A549 (cell line): ENCODE data around the gene GUCY1A2. TPM values are rescaled to one million over a fixed set of nuclear protein-coding genes. Genes with fewer than 3 reads are reported as not detected.

Experiments
- ATAC-seq, 2 experiments: fragments of 200-7000 bp in 1 of 2; fragments of >200 bp in 1 of 2; cut with Nextera tagmentation in 1 of 2; cut with Tn5 transposase in 1 of 2; 3 replicates each; pipeline versions ENCODE4 v1.8.0 to v1.9.1; 2018 to 2020; ENCODE audit warnings: mild to moderate bottlenecking in 1 of 2, moderate library complexity in 1 of 2
- CTCF ChIA-PET: fragments of 300-600 bp; sonication (Branson Sonifier 250); formaldehyde crosslinking; extraction: SDS; loops from one replicate; lab custom pipeline; 2021; ENCODE audit warnings: antibody characterized with exemption, inconsistent platforms; lab: Yijun Ruan, JAX
- POLR2A ChIA-PET: fragments of 350-600 bp; formaldehyde crosslinking; extraction: SDS; loops from one replicate; lab custom pipeline; 2021; ENCODE audit warnings: antibody characterized with exemption, inconsistent platforms; lab: Yijun Ruan, JAX
- DNase-seq, 2 experiments: peaks; one replicate each; pipeline versions ENCODE4 v3.0.0 to v3.0.0-alpha.2; 2011 to 2016; ENCODE audit warnings: low read depth in 1 of 2, low spot score in 1 of 2
- FAIRE-seq: peaks from 2 replicates; lab custom pipeline; 2011; peaks lifted over from hg19 to GRCh38; lab: Jason Lieb, UNC
- H3K27ac ChIP-seq, 2 experiments: fragments of >200 bp; sonication (Bioruptor Twin); formaldehyde crosslinking; 3 replicates each; pipeline ENCODE4 v1.5.1; 2016 to 2017
- H3K4me1 ChIP-seq: fragments of >200 bp; sonication (Bioruptor Twin); formaldehyde crosslinking; 3 replicates; pipeline ENCODE4 v1.6.1; 2016
- H3K4me2 ChIP-seq: fragments of >200 bp; sonication (Bioruptor Twin); formaldehyde crosslinking; 3 replicates; pipeline ENCODE4 v1.6.1; 2016
- H3K4me3 ChIP-seq: fragments of >200 bp; sonication (Bioruptor Twin); formaldehyde crosslinking; 3 replicates; pipeline ENCODE4 v1.5.1; 2016
- H3K9me3 ChIP-seq: fragments of >200 bp; sonication (Bioruptor Twin); formaldehyde crosslinking; 3 replicates; pipeline ENCODE4 v1.6.1; 2016
- CBX8 ChIP-seq: fragments of 200-600 bp; sonication (generic); IDR thresholded peaks from 2 replicates; pipeline ENCODE4 v1.6.1; 2016
- EHF ChIP-seq: fragments of 250-450 bp; sonication (Bioruptor Pico); IDR thresholded peaks from 2 replicates; pipeline ENCODE4 v1.5.0; 2020; ENCODE audit warnings: mild to moderate bottlenecking
- EHMT2 ChIP-seq: fragments of 200-600 bp; sonication (generic); IDR thresholded peaks from 2 replicates; pipeline ENCODE4 v1.6.1; 2016; ENCODE audit warnings: antibody characterized with exemption, low read depth, mild to moderate bottlenecking, moderate library complexity
- EP300 ChIP-seq, 2 experiments: fragments of >200 bp; sonication (Bioruptor Twin); formaldehyde crosslinking; IDR thresholded peaks; 2 replicates in 1 of 2; 3 replicates in 1 of 2; pipeline ENCODE4 v1.6.1; 2016 to 2017
- FOSL2 ChIP-seq, 2 experiments: fragments of 450-650 bp in 1 of 2; fragments of >200 bp in 1 of 2; sonication (Bioruptor Twin) in 1 of 2; formaldehyde crosslinking; IDR thresholded peaks; 2 replicates each; pipeline versions ENCODE4 v1.5.0 to v1.6.1; 2016 to 2020; ENCODE audit warnings: mild to moderate bottlenecking in 1 of 2, moderate library complexity in 1 of 2
- HEYL ChIP-seq: fragments of 250-450 bp; sonication (Bioruptor Pico); IDR thresholded peaks from 2 replicates; pipeline ENCODE4 v1.8.0; 2021; ENCODE audit warnings: mild to moderate bottlenecking, moderate library complexity
- HOXA7 ChIP-seq: fragments of 250-450 bp; sonication (Bioruptor Pico); IDR thresholded peaks from 2 replicates; pipeline ENCODE4 v1.5.0; 2020; ENCODE audit warnings: mild to moderate bottlenecking, moderate library complexity
- HOXB13 ChIP-seq: fragments of 250-450 bp; sonication (Bioruptor Pico); IDR thresholded peaks from 2 replicates; pipeline ENCODE4 v1.5.0; 2020; ENCODE audit warnings: low read depth, mild to moderate bottlenecking, moderate library complexity
- HOXB5 ChIP-seq: fragments of 250-450 bp; sonication (Bioruptor Pico); IDR thresholded peaks from 2 replicates; pipeline ENCODE4 v1.5.0; 2020; ENCODE audit warnings: mild to moderate bottlenecking, moderate library complexity
- JUN ChIP-seq, 2 experiments: fragments of >200 bp; sonication (Bioruptor Twin); formaldehyde crosslinking; IDR thresholded peaks; 2 replicates in 1 of 2; 3 replicates in 1 of 2; pipeline ENCODE4 v1.6.1; 2016 to 2017
- KDM1A ChIP-seq: fragments of 200-600 bp; sonication (generic); IDR thresholded peaks from 2 replicates; pipeline ENCODE4 v1.6.1; 2016; ENCODE audit warnings: low read depth, mild to moderate bottlenecking
- KDM5A ChIP-seq: fragments of 200-600 bp; sonication (generic); IDR thresholded peaks from 2 replicates; pipeline ENCODE4 v1.6.1; 2016; ENCODE audit warnings: antibody characterized with exemption, mild to moderate bottlenecking
- MAZ ChIP-seq: fragments of 150-350 bp; IDR thresholded peaks from 2 replicates; pipeline ENCODE4 v1.6.1; 2014; ENCODE audit warnings: antibody characterized with exemption, low read depth, low read length, borderline replicate concordance
- NFE2L2 ChIP-seq: fragments of 150-350 bp; conservative IDR thresholded peaks from 2 replicates; pipeline ENCODE4 v1.6.1; 2014; ENCODE audit warnings: low read length
- NPAS2 ChIP-seq: fragments of 250-450 bp; sonication (Bioruptor Pico); IDR thresholded peaks from 2 replicates; pipeline ENCODE4 v1.8.0; 2022; ENCODE audit warnings: mild to moderate bottlenecking, moderate library complexity, borderline replicate concordance
- NR3C1 ChIP-seq: fragments of >200 bp; sonication (Bioruptor Twin); formaldehyde crosslinking; IDR thresholded peaks from 3 replicates; pipeline ENCODE4 v1.6.1; 2017
- PHF8 ChIP-seq: fragments of 200-600 bp; sonication (generic); IDR thresholded peaks from 2 replicates; pipeline ENCODE4 v1.6.1; 2016; ENCODE audit warnings: low read depth, mild to moderate bottlenecking, antibody characterized with exemption, moderate library complexity, borderline replicate concordance
- POLR2AphosphoS2 ChIP-seq: conservative IDR thresholded peaks from 2 replicates; pipeline ENCODE4 v1.6.1; 2012; ENCODE audit warnings: low read length, improper control_type of control experiment, inconsistent platforms
- RAD21 ChIP-seq, 2 experiments: fragments of >200 bp in 1 of 2; sonication (Bioruptor Twin) in 1 of 2; formaldehyde crosslinking in 1 of 2; IDR thresholded peaks in 1 of 2; conservative IDR thresholded peaks in 1 of 2; 2 replicates in 1 of 2; 3 replicates in 1 of 2; pipeline ENCODE4 v1.6.1; 2012 to 2018; ENCODE audit warnings: inconsistent platforms in 1 of 2
- RARB ChIP-seq: fragments of 250-450 bp; sonication (Bioruptor Pico); IDR thresholded peaks from 2 replicates; pipeline ENCODE4 v1.8.0; 2021; ENCODE audit warnings: mild to moderate bottlenecking, moderate library complexity
- RFX5 ChIP-seq: fragments of 450-650 bp; IDR thresholded peaks from 2 replicates; pipeline ENCODE4 v1.7.1; 2014; ENCODE audit warnings: antibody characterized with exemption, mild to moderate bottlenecking, moderate library complexity
- SREBF2 ChIP-seq: fragments of 450-650 bp; IDR thresholded peaks from 2 replicates; pipeline ENCODE4 v1.6.1; 2014; ENCODE audit warnings: mild to moderate bottlenecking, moderate library complexity
- ZNF302 ChIP-seq: fragments of 250-450 bp; sonication (Bioruptor Pico); IDR thresholded peaks from 2 replicates; pipeline ENCODE4 v1.9.0; 2021; ENCODE audit warnings: inconsistent platforms, mild to moderate bottlenecking, moderate library complexity
- whole genome bisulfite sequencing: methylation state at CpG from one replicate; pipeline ENCODE4 v1.1.6; 2017; ENCODE audit errors: missing lambda C conversion rate; 5-methylcytosine and 5-hydroxymethylcytosine counted together
- polyA plus RNA-seq, 4 experiments: library from polyadenylated mRNA; depleted of rRNA in 3 of 4; stranded (reverse); fragments of >200 nt; fragmentation: RNase III in 1 of 4; extraction: RNeasy Plus Mini Kit Qiagen cat#74134 plus additional on column Dnase treatment in 1 of 4; gene quantifications; 2 replicates in 3 of 4; 3 replicates in 1 of 4; pipeline ENCODE4 v1.2.3, GENCODE V29; 2011 to 2017
- TF ChIP-seq, protein P1 (sequence below): fragments of >200 bp; sonication (Bioruptor Twin); formaldehyde crosslinking; IDR thresholded peaks from 3 replicates; pipeline ENCODE4 v1.5.1; 2016
- TF ChIP-seq, protein P2 (sequence below): fragments of 250-450 bp; sonication (Bioruptor Pico); IDR thresholded peaks from 2 replicates; pipeline ENCODE4 v1.5.0; 2021; ENCODE audit warnings: mild to moderate bottlenecking, moderate library complexity, borderline replicate concordance
- TF ChIP-seq, protein P3 (sequence below): fragments of 250-450 bp; sonication (Bioruptor Pico); IDR thresholded peaks from 2 replicates; pipeline ENCODE4 v1.5.0; 2020; ENCODE audit warnings: low read depth, mild to moderate bottlenecking, moderate library complexity
- TF ChIP-seq, protein P4 (sequence below): fragments of >200 bp; sonication (Bioruptor Twin); formaldehyde crosslinking; IDR thresholded peaks from 3 replicates; pipeline ENCODE4 v1.6.1; 2016
- TF ChIP-seq, protein P5 (sequence below): fragments of 450-650 bp; IDR thresholded peaks from 2 replicates; pipeline ENCODE4 v1.6.1; 2014; ENCODE audit warnings: antibody characterized with exemption

Gene GUCY1A2
- polyA plus RNA-seq, 2 of the 4 experiments (the other 2 are of a cell fraction), result 0.12 to 0.16 TPM

DNA sequence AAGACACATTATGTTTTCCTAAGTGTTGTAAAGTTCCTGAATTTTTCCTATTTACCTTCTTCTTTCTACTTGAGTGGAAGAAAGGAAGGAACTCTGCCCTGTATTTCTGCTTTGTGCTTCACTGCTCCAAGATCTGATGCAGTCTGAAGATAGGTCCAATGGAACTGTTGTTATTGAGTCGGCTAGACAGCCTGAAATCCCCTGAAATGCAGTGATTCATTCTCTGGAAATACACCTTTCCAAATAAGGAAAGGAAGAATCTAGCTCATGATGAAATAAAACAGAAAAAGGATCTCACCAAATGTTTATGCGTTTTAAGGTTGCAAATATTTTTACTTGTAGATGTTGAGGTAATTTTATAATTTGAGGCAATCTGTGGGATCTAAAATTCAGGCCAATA is 322.8 kb downstream of the GUCY1A2 start (continued):
- TF ChIP-seq, protein P1, sequence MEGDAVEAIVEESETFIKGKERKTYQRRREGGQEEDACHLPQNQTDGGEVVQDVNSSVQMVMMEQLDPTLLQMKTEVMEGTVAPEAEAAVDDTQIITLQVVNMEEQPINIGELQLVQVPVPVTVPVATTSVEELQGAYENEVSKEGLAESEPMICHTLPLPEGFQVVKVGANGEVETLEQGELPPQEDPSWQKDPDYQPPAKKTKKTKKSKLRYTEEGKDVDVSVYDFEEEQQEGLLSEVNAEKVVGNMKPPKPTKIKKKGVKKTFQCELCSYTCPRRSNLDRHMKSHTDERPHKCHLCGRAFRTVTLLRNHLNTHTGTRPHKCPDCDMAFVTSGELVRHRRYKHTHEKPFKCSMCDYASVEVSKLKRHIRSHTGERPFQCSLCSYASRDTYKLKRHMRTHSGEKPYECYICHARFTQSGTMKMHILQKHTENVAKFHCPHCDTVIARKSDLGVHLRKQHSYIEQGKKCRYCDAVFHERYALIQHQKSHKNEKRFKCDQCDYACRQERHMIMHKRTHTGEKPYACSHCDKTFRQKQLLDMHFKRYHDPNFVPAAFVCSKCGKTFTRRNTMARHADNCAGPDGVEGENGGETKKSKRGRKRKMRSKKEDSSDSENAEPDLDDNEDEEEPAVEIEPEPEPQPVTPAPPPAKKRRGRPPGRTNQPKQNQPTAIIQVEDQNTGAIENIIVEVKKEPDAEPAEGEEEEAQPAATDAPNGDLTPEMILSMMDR, result no peak
- TF ChIP-seq, protein P2, sequence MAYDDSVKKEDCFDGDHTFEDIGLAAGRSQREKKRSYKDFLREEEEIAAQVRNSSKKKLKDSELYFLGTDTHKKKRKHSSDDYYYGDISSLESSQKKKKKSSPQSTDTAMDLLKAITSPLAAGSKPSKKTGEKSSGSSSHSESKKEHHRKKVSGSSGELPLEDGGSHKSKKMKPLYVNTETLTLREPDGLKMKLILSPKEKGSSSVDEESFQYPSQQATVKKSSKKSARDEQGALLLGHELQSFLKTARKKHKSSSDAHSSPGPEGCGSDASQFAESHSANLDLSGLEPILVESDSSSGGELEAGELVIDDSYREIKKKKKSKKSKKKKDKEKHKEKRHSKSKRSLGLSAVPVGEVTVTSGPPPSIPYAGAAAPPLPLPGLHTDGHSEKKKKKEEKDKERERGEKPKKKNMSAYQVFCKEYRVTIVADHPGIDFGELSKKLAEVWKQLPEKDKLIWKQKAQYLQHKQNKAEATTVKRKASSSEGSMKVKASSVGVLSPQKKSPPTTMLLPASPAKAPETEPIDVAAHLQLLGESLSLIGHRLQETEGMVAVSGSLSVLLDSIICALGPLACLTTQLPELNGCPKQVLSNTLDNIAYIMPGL (CRISPR knock-in tag), result no peak
- no peak for TF ChIP-seq EP300 (IDR thresholded peaks at IDR 0.05)
- TF ChIP-seq, protein P3, sequence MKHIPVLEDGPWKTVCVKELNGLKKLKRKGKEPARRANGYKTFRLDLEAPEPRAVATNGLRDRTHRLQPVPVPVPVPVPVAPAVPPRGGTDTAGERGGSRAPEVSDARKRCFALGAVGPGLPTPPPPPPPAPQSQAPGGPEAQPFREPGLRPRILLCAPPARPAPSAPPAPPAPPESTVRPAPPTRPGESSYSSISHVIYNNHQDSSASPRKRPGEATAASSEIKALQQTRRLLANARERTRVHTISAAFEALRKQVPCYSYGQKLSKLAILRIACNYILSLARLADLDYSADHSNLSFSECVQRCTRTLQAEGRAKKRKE (CRISPR knock-in tag), result no peak
- no peak for TF ChIP-seq EHF (CRISPR knock-in tag)
- TF ChIP-seq RFX5, result no peak
- no peak for TF ChIP-seq HEYL
- TF ChIP-seq RAD21 (conservative IDR thresholded peaks at IDR 0.05 in 1 of 2, IDR thresholded peaks at IDR 0.05 in 1 of 2), result no peak

DNA sequence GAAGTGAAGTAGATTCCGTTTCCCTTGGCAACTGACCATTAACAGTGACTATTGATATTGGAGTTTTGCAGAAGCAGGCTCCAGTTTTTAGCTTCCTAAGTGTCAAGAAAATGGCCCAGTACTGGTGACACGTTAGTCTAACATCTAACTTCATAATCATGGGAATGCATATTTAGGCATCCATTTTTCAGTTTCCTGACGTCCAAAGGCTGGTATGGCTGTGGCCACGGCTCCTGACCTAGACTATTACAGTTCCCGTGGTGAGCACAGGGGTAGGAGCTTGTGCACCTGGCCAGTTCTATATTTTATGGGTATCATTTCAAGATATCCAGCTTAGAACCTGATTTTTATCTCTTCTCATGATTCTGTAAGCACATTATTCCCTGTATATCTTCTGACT is 323.8 kb downstream of the GUCY1A2 start:
- 53% methylated on average over 5 of the region's 5 CpGs for WGBS
- no peaks in the 10 kb centered on the region for H3K9me3 ChIP-seq
- CTCF ChIA-PET, result no interaction called here
- TF ChIP-seq, protein P4, sequence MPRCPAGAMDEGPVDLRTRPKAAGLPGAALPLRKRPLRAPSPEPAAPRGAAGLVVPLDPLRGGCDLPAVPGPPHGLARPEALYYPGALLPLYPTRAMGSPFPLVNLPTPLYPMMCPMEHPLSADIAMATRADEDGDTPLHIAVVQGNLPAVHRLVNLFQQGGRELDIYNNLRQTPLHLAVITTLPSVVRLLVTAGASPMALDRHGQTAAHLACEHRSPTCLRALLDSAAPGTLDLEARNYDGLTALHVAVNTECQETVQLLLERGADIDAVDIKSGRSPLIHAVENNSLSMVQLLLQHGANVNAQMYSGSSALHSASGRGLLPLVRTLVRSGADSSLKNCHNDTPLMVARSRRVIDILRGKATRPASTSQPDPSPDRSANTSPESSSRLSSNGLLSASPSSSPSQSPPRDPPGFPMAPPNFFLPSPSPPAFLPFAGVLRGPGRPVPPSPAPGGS, result no peak
- TF ChIP-seq POLR2AphosphoS2, result no peak
- no peak for TF ChIP-seq NPAS2 (CRISPR knock-in tag)
- no peak for TF ChIP-seq SREBF2
- TF ChIP-seq ZNF302 (CRISPR knock-in tag), result no peak
- DNase-seq, result no peak
- POLR2A ChIA-PET, result no interaction called here
- no peaks in the 10 kb centered on the region for H3K4me1 ChIP-seq
- no peak for ATAC-seq
- H3K4me2 ChIP-seq, result no peak overlapping the region
- no peak overlapping the region for H3K4me3 ChIP-seq
- no peak overlapping the region for H3K27ac ChIP-seq
- no peak for FAIRE-seq

DNA sequence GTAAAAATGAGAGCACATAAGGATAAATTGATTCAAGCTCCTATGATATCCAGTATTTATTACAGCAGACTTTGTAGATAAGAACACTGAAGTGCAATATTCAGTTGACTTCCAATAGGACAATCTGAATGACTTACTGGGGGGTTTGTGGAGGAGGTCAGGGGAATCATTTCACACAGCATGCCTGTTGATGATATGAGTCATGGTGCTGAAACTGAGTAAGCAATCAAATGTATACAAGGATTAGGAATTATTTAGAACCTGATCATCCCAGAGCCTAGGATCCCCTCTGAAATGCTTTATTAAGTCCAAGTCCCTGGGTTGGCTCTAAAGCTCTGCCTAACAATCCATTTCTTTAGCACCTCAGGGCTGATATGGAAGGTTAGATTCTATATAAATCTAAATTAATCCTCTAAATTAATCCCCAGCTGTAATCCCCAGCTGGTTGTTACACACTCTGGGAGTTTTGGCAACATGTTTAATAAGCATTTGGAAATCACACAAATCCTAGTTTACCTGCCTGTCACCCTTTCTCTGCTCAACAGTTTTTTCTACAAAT is 326.4 kb downstream of the GUCY1A2 start:
- ATAC-seq, result no peak
- FAIRE-seq, result no peak
- TF ChIP-seq HOXA7, result no peak
- TF ChIP-seq NPAS2 (CRISPR knock-in tag), result no peak
- no peak for TF ChIP-seq CBX8
- no peak for TF ChIP-seq KDM5A
- no peak for TF ChIP-seq EP300 (IDR thresholded peaks at IDR 0.05)
- TF ChIP-seq NFE2L2, result no peak
- no peak for TF ChIP-seq NR3C1
- no peak for TF ChIP-seq ZNF302 (CRISPR knock-in tag)
- no peak for TF ChIP-seq EHMT2
- TF ChIP-seq PHF8, result no peak
- TF ChIP-seq MAZ, result no peak
- no peak for TF ChIP-seq JUN (IDR thresholded peaks at IDR 0.05)
- no peak for TF ChIP-seq RARB (CRISPR knock-in tag)
- TF ChIP-seq, protein P5, sequence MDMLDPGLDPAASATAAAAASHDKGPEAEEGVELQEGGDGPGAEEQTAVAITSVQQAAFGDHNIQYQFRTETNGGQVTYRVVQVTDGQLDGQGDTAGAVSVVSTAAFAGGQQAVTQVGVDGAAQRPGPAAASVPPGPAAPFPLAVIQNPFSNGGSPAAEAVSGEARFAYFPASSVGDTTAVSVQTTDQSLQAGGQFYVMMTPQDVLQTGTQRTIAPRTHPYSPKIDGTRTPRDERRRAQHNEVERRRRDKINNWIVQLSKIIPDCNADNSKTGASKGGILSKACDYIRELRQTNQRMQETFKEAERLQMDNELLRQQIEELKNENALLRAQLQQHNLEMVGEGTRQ, result no peak
- no peak for TF ChIP-seq SREBF2
- TF ChIP-seq KDM1A, result no peak
- no peak for TF ChIP-seq FOSL2 (IDR thresholded peaks at IDR 0.05)
- TF ChIP-seq FOSL2 (CRISPR knock-in tag; IDR thresholded peaks at IDR 0.05), result no peak
- TF ChIP-seq HOXB5 (CRISPR knock-in tag), result no peak
- TF ChIP-seq HOXB13, result no peak
- TF ChIP-seq, all 56 proteins: peak for 0
- H3K4me1 ChIP-seq, result no peaks in the 10 kb centered on the region
- H3K4me3 ChIP-seq, result no peak overlapping the region
- H3K4me2 ChIP-seq, result no peak overlapping the region
- no peaks in the 10 kb centered on the region for H3K9me3 ChIP-seq
- ChIA-PET CTCF (no interaction called here), POLR2A (no interaction called here)
- DNase-seq, result no peak
- H3K27ac ChIP-seq, result no peak overlapping the region
